GM21576 (cell line): ENCODE data around the gene UQCC3.
"Not testable (repeated sequence)": the region's sequence is repeated elsewhere in the genome, so short reads cannot be mapped to it uniquely, and the experiment has no call there.

ENCODE experiments used
- ATAC-seq: cut with Tn5 transposase; IDR thresholded peaks from one replicate; pipeline ENCODE4 v1.9.1; 2021; ENCODE audit warnings: mild to moderate bottlenecking, moderate library complexity; ENCODE audit not compliant: unreplicated experiment

Gene UQCC3

DNA sequence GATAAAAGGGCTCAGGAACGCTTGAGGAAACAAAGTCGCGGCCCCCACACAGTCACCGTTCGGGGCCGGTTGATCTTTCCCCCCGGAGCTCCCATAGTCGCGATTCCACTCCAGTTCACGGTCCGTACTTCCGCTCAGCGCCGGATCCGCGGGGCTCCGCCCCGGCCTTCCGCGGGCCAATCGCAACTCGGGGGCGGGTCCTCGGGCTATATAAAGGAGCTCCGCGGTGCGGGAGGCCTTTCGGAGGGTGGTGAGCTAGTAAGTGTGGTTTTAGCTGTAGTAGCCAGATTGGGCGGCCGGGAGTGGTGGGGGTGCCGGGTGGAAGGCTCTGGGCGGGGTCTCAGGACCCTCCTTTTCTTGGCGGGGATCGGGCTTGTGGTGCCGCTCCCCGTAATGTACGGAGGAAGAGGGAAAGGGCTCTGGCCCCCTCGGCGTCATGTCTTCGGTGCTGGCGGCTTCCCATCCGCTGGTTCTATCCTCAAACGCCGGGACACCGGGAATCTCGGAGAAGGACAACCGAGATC lies 6.3 kb upstream of the UQCC3 start, which contains the start of the genes C11orf98 and CSKMT:
TSS of gene C11orf98 (minus strand) at position 136 of the 524 bp plus-strand sequence. CDS start at position 95, 41 bp downstream.
TSS of gene CSKMT (plus strand) at position 238 of the 524 bp plus-strand sequence. CDS start 568 bp downstream, outside the sequence.
- peak; percentile 60 for ATAC-seq

DNA sequence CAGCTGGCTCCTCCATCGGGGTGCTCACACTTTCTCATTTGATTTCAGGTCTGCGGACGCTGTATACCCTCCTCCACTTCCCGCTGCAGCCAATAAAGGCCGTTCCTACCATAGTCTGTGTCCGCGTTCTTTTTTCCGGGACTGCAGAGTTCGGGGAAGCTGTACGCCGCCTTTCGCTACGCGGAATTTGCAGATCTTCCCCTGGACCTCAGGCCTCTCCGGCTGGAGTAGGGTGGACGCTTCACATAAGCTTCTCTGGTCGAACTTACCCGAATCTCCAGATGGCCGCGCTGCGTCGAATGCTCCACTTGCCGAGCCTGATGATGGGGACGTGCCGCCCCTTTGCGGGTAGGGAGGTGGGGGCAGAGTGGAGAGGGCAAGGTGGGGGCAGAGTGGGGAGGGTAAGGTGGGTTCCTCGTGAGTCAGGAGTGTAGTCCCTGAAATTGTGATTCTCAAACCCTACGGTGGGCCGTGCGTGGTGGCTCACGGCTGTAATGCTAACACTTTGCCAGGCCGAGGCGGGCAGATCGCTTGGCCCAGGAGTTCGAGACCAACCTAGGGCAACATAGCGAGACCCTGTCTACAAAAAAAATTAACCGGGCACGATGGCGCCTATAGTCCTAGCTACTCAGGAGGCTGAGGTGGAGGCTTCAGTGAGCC lies 5.7 kb upstream of the UQCC3 start:
- peak; percentile 28 for ATAC-seq

DNA sequence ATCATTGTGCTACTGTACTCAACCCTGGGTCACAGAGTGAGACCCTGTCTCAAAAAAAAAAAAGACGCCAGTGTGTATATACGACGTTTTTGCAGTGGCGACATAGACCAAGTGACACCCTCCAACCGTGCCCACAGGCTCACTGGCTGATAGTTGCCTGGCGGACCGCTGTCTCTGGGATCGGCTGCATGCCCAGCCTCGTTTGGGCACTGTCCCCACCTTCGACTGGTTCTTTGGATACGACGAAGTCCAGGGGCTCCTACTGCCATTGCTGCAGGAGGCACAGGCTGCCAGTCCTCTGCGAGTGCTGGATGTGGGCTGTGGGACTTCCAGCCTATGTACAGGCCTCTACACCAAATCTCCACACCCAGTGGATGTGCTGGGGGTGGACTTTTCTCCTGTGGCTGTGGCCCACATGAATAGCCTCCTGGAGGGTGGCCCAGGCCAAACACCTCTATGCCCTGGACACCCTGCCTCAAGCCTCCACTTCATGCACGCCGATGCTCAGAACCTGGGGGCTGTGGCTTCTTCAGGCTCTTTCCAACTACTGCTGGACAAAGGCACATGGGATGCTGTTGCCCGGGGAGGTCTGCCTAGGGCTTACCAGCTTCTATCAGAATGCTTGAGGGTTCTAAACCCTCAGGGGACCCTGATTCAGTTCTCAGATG lies 5.1 kb upstream of the UQCC3 start:
- ATAC-seq: no peak

DNA sequence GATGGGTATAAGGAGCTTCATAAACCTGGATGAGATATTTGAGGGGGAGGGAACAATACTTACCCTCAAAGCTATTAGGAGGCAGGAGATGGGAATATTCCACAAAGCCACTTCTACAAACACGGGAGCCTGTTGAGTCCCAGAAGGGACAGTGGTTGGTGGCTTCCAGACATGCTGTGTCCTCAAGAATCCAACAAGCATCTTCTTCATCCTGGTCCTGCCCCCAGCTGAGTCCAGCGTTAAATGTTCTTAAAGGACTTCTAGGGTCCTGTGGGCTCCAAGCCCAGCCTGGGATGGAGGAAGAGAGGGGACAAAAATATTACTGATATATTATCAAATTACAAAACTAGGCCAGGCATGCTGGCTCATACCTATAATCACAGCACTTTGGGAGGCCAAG lies 4.0 kb upstream of the UQCC3 start:
- ATAC-seq: no peak

DNA sequence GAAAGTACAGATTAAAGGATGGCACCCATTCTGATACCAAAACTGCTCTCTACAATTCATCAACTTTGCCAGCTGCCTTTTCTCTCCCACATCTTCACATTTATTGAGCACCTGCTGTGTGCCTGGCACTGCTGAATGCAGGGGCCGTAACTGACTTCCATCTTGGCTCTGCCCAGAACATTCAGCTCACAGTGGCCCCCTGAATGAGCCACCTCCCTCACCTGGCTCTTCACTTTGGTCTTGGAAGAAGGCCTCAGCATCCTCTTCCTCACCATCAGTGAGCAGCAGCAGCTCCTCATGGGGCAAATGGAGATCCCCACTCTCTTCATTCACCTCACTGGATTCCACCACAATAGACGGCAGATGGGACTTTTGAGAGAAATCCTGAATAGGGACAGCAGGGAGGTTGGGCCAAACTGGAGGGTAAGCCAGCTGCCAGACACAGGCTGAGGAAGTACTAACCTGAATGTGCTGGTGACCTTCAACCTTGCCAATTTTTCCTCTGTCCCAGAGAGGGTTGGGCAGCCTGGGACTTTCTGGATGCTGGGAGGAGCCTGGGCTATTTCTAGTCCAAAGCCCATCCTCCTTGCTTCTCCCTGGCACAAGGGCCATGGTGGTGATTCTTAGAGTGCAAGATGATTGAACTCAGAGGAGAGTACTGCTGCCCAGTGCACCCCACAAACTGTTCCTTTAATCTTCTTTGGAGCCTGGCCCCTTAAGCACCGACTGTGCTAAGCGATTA lies 1.9 kb upstream of the UQCC3 start:
- ATAC-seq: no peak

DNA sequence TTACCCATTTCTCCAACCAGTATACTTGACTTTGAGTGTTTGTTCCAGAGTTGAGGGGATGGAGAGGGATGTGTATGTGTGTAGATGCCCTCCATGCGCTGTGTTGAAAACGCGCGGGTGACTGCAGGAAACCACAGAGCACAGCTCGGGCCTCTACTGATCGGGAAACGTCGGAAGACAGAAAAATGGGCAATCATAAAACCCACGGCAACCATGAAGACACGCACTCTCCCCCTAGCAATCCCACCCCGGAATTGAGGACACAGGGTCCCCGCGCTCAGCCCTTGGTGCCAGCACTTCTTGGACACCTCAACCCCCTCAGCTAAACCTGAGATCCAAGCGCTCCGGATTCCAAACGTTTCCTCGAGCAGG lies 251 bp upstream of the UQCC3 start:
- ATAC-seq: no peak

DNA sequence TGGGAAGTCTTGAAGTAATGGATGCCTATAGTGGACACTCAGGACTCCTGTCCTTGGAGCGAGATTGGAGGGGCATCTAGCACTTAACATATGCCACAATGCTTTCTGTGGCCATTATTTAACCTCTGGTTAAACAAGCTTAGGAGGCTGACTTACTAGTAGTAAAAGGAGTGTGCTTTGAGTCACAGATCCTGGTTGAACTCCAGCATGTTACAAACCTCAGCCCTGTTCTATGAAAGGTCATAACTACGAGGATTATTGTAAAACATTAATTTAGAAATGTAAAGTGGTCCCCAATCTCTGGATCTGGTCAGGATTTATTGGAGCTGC lies 1.7 kb downstream of the UQCC3 start:
- no peak for ATAC-seq

DNA sequence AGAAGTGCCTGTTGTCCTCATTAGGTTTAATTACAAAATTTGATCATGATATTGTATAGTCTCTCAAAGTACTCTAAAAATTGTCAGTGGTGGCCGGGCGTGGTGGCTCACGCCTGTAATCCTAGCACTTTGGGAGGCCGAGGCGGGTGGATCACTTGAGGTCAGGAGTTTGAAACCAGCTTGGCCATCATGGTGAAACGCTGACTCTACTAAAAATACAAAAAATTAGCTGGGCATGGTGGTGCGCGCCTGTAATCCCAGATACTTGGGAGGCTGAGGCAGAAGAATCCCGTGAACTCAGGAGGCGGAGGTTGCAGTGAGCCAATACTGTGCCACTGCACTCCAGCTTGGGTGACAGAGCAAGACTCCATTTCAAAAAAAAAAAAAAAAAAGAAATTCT lies 3.9 kb downstream of the UQCC3 start:
- not testable (repeated sequence) for ATAC-seq

DNA sequence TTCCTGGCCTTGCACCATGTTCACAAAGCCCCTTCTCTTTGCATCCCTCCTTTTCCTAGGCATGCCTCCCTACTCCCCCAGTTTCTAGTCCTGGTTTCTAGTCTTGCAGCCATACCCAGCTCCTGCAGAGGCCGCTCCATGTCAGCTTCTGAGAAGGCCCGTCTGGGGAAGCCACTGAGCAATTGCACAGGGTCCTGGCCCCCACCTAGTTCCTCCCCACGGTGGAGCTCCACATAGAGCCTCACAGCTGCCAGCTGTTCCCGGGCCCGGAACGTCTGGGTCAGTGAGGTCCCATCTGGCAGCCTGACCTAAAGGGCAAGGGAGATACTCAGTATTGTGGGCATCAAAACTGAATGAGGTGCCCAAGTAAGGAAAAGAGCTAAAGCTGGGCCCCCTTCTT lies 5.2 kb downstream of the UQCC3 start:
- ATAC-seq: no peak

DNA sequence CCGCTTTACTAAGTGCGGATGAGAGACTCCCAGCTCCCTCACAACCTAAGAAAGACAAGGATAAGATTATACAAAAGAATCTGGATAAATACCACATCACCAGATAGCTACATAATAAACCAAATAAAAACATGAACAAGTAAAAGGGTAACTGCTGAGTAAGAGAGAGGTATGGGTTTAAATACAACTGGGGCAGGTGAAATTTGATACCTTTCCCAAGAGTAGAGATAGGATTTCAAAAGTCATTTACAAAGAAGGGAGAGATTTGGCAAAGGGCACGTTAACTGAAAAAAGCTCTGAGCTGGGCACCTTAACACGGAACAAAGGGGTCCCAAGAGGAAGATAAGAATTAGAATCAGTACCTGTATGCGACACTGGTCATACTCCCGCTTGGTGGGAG lies 5.7 kb downstream of the UQCC3 start:
- ATAC-seq: no peak

DNA sequence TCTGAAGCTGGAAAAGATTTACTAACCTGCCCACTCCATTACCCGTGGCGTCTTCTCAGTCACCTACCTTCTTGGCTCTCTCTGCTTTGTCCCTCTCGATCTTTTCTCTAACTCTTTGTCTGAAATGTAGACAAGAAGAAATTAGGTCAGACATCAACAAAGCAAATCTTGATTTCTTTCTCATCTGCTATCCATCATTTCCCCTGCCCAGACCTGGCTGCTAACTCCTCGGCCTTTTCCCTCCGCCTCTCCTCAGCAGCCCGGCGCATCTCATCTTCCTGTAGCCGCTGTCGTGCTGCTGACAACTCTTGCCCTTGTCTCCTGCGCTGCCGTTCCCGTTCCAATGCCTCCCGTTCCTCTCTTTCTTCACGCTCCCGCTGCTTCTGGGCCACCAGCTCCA lies 6.2 kb downstream of the UQCC3 start:
- no peak for ATAC-seq

DNA sequence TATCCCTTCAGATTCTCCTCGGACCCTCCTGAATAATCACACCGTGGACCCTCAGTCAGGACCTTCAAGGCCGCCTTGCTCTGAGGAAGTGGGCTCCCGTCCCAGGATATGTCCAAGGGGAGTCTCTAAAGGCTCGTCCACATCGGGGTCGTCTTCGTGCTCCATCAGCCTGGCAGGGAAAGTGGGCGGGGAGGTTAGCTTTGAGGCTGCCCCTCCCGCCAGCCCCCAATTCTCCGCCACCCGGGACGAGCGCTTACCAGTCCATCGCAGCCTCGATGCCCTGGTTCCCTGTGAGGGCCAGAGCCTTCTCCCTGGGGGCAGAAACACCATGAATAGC lies 6.9 kb downstream of the UQCC3 start:
- peak; percentile 8 for ATAC-seq

DNA sequence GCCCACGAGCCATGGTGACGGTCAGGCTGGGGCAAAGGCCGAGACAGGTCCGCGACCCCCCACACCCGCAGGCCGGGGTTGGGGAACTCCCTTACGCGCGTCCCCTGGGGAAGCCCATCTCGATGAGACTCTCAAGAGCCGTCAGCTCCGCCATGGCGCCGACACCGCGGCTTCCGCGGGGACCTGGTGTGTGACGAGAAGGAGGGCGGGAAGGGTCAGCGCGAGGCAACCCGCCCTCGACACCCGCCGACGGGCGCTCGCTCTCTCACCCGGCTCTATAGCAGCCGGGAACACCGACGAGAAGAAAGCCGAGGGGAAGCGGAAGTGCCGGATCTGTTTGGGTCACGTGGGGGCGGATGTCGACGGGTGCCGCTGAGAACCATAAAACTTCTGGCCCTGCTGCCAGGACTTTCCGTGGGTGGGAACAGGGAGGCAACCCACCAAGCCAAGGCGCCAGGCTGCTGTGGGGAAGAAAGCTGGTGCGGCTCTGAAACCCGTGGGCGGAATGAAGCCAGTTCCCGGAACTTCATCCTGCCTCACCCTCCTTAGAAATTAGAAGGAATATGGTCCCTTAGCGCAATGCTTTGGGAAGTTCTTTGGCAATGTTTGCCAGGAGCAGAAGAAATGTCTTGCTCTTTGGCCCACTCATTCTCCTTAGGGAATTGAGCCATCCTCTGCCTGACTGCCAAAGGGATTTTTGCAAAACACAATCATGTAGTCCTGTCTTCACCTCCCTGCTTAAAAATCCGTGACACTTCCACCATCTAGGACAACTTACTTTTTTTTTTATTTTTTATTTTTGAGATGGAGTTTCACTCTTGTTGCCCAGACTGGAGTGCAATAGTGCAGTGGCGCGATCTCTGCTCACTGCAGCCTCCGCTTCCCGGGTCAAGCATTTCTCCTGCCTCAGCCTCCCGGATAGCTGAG lies 7.6 kb downstream of the UQCC3 start, which contains the start of gene UBXN1:
TSS of gene UBXN1 (minus strand) at position 304 of the 927 bp plus-strand sequence. CDS start at position 154, 150 bp downstream.
- peak; percentile 64 for ATAC-seq

DNA sequence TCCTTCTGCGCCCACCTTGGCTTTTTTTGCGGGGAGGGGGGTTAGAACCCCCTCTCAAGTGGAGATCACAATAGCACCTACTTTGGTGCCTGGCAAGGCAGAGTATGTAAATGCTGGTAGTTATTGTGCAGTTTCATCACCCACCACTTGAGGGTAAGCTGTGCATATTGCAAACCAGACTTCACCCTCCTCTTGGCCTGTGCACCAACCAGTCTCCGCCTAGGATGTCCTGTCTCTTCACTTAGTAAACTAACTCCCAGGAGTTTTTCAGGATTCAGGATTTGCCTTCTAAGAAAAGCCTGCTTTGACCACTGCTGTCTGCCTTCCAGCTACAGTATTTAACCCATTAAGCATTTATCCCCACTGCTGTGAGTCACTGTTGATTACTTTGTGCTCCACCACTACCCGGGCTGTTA lies 9.4 kb downstream of the UQCC3 start:
- ATAC-seq: no peak

DNA sequence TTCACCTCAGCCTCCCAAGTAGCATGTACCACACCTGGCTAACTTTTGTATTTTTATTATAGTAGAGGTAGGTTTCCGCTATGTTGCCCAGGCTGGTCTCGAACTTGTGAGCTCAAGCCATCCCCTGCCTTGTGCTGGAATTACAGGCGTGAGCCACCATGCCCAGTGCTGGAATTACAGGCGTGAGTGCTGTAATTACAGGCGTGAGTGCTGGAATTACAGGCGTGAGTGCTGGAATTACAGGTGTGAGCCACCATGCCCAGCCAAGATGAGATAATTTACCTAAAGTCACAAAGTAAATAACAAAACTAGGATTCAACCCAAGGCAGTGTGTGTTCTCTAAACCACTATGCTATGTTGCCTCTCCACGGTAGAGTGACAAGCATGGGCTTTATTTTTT lies 11.0 kb downstream of the UQCC3 start:
- ATAC-seq: no peak

DNA sequence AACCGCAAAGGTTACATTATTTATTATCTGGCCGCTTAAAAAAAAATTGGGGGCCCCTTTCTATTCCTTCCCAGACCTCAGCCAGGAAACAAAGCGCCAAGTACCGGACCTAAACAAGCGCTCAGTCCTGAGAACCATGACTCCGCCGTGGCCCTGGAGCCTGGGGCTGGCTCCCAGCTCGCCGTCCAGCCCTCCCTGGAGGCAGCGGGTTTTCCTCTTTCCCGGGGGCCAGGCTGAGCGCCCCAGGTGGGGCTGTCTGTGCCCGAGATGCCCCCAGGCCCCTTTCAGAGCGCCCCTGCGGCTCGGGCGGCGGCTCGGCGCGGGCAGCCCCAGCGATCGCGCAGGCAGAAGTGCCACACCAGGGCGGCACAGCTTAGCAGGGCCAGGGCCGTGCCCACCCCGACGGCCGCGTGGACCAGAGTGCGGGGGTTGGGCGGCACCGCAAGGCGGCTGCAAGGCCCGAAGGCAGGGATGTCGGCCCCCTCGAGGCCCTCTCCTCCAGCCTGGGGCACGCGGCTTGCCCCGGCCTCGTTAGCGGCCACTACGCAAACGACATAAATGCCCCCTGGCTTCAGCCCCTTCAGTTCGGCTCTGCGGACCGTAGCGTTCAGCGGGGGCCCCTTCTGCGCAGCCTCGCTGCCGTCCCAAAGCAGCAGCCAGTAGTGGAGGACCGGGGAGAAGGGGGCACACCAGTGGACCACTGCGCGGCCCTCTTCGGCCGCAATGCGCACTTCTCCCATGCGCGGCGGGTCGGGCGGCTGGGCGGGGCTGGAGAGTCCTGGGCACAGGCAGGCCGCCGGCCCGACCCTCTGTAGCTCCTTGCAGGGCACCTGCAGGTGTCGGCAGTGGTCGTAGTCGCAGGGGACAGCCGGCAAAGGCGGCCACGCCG lies 16.3 kb downstream of the UQCC3 start:
- no peak for ATAC-seq

DNA sequence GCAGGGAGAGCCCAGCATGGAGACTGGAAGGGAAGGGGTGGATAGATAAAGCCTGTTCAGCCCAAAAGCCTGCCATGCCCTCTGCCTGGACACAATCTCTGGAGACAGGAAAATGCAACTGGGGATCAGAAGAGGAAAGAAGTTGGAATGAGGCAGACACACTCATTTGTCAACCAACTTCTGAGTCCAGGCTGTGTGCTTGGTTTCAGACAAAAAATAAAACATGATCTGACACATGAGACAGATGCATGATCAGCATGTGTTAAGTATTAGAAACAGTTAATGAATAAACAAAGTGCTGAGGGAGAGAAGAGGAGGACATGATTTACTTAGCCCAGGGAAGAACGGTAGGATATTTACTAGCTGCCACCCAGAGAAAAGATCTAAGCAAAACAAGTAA lies 17.0 kb downstream of the UQCC3 start:
- ATAC-seq: no peak

DNA sequence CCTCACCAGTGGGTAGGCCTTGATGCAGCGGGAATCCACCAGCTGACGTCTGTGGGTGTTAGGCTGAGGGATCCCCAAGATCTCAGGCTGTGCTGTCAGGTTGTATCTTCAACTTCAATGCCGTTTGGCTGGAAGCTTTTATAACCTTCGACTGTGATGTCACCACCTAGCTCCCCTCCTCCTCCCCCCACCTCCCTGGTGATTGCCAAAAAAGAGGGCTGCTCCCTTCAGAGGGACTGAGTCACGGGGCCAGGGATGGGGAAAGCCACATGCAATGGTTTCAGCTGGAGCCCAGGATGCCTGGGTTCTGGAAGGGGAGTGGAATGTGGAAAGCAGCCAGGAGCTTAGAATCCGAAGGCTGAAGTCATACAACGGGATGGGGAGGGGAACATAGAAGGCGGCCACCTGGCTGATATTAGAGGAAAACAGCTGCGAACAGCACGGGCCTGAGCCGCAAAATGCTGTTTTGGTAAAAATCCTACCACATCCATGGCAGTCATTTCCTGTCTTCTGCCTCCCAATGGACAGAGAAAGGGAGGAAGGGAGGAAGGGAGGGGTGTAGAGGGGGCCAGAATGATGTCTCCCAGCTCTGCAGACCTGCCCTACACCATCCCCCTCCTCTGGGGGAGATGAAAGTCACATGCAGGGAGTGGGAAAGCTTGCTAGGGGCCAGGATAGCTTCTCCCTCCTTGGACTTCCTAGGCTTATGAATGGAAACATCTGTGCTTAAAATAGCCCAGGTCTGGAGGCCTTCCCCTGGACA lies 18.1 kb downstream of the UQCC3 start, which contains the start of gene LRRN4CL:
TSS of gene LRRN4CL (minus strand) at position 110 of the 763 bp plus-strand sequence. CDS start 1,022 bp downstream, outside the sequence.
- no peak for ATAC-seq

DNA sequence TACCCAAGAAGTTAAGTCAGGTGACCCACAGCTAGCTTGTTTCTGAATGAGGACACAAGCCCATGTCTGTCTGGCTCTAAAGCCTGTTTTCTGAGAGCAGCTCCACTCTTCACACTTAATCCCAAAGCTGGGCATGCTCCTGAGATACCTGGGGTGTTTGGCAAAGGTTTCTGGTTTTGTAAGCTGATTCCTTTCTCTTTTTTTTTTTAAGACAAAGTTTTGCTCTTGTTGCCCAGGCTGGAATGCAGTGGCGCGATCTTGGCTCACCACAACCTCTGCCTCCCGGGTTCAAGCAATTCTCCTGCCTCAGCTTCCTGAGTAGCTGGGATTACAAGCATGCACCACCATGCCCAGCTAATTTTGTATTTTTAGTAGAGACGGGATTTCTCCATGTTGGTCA lies 22.2 kb downstream of the UQCC3 start:
- not testable (repeated sequence) for ATAC-seq
